Choroid plexus epithelial cell (primary cell): ENCODE data around the gene SMIM44.
A peak's percentile ranks its signal among the peaks of the same experiment; 100 is the strongest.

ENCODE experiments used
- DNase-seq: peaks from one replicate; pipeline ENCODE4 v3.0.0-alpha.2; 2010; ENCODE audit warnings: low read depth
- H3K4me3 ChIP-seq: 2 replicates; pipeline ENCODE4 v1.5.1; 2011; ENCODE audit warnings: low read depth, mild to moderate bottlenecking, control low read depth, low read length, moderate library complexity
- CTCF ChIP-seq: conservative IDR thresholded peaks from 2 replicates; pipeline ENCODE4 v1.5.1; 2011; ENCODE audit warnings: low read depth, mild to moderate bottlenecking, control low read depth, inconsistent platforms, low read length, moderate library complexity

SMIM44 gene

DNA sequence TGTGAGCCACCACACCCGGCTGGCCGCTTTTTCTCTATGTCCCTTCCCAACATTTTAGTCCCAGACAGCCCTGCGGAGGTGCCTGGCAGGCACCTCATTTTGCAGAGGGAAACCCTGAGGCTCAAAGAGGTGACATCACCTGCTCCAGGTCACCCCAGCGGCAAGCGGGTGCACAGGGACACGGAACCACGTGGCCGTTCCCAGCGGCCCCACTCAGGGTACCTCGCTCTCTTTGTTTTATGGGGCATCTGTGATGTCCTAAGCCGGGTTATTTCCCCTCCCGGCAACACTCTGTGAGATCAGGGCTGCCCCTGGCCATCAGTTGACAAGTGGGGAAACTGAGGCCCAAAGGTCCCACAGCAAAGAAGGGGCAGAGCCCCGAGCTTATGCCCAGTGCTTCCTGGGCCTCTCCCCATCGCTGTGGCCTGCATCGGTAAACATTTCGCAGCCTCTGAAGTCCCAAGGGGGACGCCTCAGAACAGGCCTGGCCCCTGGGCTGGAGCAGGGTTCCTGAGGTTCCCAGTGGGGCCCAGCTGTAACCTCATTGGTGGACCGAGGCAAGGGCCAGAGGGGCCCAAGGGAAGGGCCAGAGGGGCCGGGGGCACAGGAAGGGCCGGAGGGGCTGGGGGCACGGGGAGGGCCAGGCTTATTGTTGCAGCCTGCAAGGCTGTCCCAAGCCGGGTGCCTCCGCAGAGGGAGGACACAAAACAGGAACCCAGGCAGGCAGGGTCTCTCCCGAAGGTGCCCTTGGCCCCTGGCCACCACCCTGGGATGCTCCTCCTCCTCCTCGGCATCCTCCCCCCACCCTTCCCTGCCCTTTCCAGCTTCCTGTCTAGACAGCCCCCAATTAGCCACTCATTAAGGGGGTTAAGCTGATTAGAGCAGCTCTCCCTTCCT, 41.9 kb downstream of the SMIM44 start:
- no peak for DNase-seq
- TF ChIP-seq CTCF: no peak
- H3K4me3 ChIP-seq: no peak overlapping the region

GRCh38 chr19:3440082-3440481, 43.2 kb downstream of the SMIM44 start:
- H3K4me3 ChIP-seq: no peak overlapping the region
- TF ChIP-seq CTCF: peak; percentile 57
- no peak for DNase-seq

GRCh38 chr19:3434630-3435553, 48.3 kb downstream of the SMIM44 start:
- H3K4me3 ChIP-seq: peak overlapping the region; percentile 69
- peak; percentile 97 for DNase-seq
- TF ChIP-seq CTCF: no peak

DNA sequence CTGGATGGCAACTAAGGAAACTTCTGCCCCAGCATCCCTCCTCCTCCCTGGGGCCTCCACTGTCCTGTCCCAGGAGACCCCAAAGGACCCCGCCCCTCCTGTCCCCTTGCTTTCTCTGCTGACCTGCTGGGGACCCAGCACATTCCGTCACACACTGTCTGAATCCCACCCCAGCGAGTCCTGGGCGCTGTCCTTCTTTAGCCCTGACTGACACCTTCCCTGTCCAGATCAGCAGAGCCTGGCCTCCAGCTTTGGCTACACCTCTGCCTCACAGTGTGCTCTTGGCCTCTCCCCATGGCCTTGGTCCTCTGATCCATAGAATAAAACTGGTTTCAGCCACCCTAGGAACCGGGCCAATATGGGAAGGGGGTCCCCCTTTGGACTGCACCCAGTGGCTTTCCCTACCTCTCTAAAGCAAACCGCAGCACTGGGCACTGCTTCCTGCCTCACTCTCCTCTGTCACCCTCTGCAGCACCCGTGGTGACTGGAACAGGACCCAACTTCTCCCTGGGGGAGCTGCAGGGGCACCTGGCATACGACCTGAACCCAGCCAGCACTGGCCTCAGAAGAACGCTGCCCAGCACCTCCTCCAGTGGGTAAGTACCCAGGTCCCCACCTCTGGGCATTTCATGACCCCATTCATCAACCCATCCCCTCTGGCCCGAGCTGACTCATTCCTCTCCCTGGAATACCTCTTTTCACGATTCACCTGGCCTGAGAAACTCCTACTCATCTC, 49.3 kb downstream of the SMIM44 start:
- no peak for TF ChIP-seq CTCF
- H3K4me3 ChIP-seq: no peak overlapping the region
- no peak for DNase-seq

DNA sequence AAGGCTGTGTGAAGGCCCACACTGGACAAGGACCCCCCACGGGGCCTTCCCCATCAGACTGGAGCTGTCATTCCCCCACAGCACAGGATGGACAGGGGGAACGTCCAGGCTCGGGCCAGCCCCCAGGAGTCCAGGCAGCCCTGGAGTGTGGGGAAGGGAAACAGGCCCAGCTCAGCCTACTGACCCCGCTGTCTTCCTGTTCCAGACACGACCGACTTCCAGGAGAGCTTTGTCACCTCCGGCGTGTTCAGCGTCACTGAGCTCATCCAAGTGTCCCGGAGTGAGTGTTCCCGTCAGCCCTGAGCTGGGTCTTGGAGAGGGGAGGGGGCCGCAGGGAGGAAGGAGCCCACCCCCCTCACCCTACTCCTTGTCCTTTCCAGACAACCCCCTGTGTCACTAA, 49.9 kb downstream of the SMIM44 start:
- H3K4me3 ChIP-seq: no peak overlapping the region
- TF ChIP-seq CTCF: no peak
- no peak for DNase-seq
